Body of pancreas (tissue), 4 donors: ENCODE results near the gene CORIN.

Source experiments
- CTCF ChIP-seq, 7 experiments: fragments of 450-650 bp in 4 of 7; fragments of 200-600 bp in 3 of 7; sonication (generic) in 3 of 7; IDR thresholded peaks; one replicate each; pipeline ENCODE4 v1.5.1; 2016 to 2019; ENCODE audit warnings: antibody characterized with exemption in 7 of 7
- POLR2A ChIP-seq, 3 donors: fragments of 450-650 bp; IDR thresholded peaks; one replicate each; pipeline ENCODE4 v1.6.1; 2016; ENCODE audit warnings: antibody characterized with exemption in 3 of 3, mild to moderate bottlenecking in 2 of 3

- TF ChIP-seq CTCF (IDR thresholded peaks at IDR 0.05) = no peak
- TF ChIP-seq POLR2A (IDR thresholded peaks at IDR 0.05) = no peak
These were observed 165.2 kb downstream of the CORIN start for GRCh38 chr4:47672696-47673095.
